Measurements from ENCODE around the gene SPOCK1.

DNA sequence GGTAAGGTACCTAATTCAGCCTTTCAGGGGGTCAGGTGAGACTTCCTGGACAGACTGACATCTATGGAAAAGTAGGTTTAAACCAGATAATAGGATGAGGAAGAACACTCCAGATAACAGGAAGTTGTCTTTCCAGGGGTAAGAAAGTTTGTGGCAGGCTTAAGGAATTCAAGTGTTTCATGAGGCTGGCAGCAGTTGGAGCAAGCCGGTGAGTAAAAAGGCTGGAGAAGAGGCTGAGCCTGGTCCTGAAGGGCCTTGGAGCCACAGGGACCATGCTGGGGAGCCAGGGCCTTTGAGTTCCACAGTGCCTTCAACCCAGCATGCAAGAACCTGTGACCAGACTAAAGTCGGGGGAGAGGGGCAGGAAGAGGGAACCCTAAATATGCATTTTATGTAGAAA, 353.4 kb downstream of the SPOCK1 start:
- TF ChIP-seq, protein P1, sequence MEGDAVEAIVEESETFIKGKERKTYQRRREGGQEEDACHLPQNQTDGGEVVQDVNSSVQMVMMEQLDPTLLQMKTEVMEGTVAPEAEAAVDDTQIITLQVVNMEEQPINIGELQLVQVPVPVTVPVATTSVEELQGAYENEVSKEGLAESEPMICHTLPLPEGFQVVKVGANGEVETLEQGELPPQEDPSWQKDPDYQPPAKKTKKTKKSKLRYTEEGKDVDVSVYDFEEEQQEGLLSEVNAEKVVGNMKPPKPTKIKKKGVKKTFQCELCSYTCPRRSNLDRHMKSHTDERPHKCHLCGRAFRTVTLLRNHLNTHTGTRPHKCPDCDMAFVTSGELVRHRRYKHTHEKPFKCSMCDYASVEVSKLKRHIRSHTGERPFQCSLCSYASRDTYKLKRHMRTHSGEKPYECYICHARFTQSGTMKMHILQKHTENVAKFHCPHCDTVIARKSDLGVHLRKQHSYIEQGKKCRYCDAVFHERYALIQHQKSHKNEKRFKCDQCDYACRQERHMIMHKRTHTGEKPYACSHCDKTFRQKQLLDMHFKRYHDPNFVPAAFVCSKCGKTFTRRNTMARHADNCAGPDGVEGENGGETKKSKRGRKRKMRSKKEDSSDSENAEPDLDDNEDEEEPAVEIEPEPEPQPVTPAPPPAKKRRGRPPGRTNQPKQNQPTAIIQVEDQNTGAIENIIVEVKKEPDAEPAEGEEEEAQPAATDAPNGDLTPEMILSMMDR (IDR thresholded peaks at IDR 0.05 in 2 of 3, conservative IDR thresholded peaks at IDR 0.05 in 1 of 3; ENCODE audit: borderline replicate concordance in 1 of 3, insufficient read depth in 1 of 3, low read depth in 2 of 3, low read length in 2 of 3) = no peak
- TF ChIP-seq MAX (IDR thresholded peaks at IDR 0.05) = no peak

Data from HCT116 (cell line).